ENCODE results near the gene MROH7. TPM values are rescaled to one million over a fixed set of nuclear protein-coding genes. Genes with fewer than 3 reads are reported as not detected.

The MROH7 gene
- total RNA-seq, 2 experiments from 2014 or later = 0.14 to 0.19 TPM

DNA sequence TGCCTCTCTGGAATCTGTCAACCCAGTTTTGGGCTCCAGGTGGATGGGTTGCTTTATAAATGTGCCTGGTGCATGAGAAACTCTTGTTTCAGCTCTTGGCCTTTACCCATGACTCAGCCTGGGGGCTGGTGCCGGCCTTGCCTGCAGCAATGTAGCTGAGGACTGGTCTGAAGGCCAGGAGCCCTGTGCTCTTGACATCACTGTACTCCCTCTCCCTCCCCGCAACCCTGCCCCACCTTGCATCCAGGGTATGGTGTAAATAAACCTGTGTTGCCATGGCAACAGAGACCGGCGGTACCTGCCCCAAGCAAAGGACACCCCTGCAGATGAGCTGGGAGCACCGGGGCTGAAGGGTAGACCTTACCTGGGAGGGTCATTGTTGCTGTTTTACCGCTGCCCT, 31.5 kb upstream of the MROH7 start:
- no peak for TF ChIP-seq CTCF (IDR thresholded peaks at IDR 0.05)
- Histone ChIP-seq H3K9me3 (ENCODE audit: control insufficient read depth in 1 of 2, insufficient read depth in 1 of 2, low read length in 2 of 2) (no peaks in the 10 kb centered on the region), H3K4me3 (ENCODE audit: low read length) (no peak overlapping the region), H3K4me1 (ENCODE audit: insufficient read depth, low read length) (peaks cover 1% of the 10 kb centered on the region), H3K27ac (ENCODE audit: low read depth in 1 of 2, low read length in 2 of 2) (no peak overlapping the region), H3K27me3 (ENCODE audit: control insufficient read depth in 1 of 2, insufficient read depth in 2 of 2, low read length in 2 of 2) (no peaks in the 10 kb centered on the region), H3K36me3 (ENCODE audit: insufficient read depth, low read length) (no peaks in the 10 kb centered on the region)
- ChIA-PET CTCF (no interaction called here), POLR2A (no interaction called here)
- intact Hi-C loops (cut with DNase I, micrococcal nuclease) = no loop called here
- no peak overlapping the region for H3K4me3 Mint-ChIP-seq
- H3K27ac Mint-ChIP-seq = no peak overlapping the region
- ATAC-seq (ENCODE audit: poor library complexity) (no peak), DNase-seq (no peak)
- H3K4me1 Mint-ChIP-seq (ENCODE audit: low read depth) = peaks cover 1% of the 10 kb centered on the region
- H3K36me3 Mint-ChIP-seq (ENCODE audit: low read depth) = no peaks in the 10 kb centered on the region
- H3K27me3 Mint-ChIP-seq = no peaks in the 10 kb centered on the region
- no peaks in the 10 kb centered on the region for H3K9me3 Mint-ChIP-seq

GRCh38 chr1:54610601-54611580, 30.7 kb upstream of the MROH7 start:
- intact Hi-C loops (cut with DNase I, micrococcal nuclease) = no loop called here
- CTCF ChIA-PET = no interaction called here

GRCh38 chr1:54611621-54612020, 30.0 kb upstream of the MROH7 start:
- Mint-ChIP-seq H3K27me3 (no peaks in the 10 kb centered on the region), H3K27ac (no peak overlapping the region), H3K9me3 (no peaks in the 10 kb centered on the region), H3K4me1 (ENCODE audit: low read depth) (no peaks in the 10 kb centered on the region), H3K36me3 (ENCODE audit: low read depth) (no peaks in the 10 kb centered on the region), H3K4me3 (no peak overlapping the region)
- CTCF ChIA-PET = interaction anchor here (0.6 kb wide), 1 partner anchor 64 kb away, joined by 3 read pairs; no protein-coding TSS in a partner anchor
- DNase-seq = no peak
- intact Hi-C loops (cut with DNase I, micrococcal nuclease) = no loop called here
- no peaks in the 10 kb centered on the region for H3K4me1 ChIP-seq (ENCODE audit: insufficient read depth, low read length)
- ATAC-seq (ENCODE audit: poor library complexity) = no peak
- H3K4me3 ChIP-seq (ENCODE audit: low read length) = no peak overlapping the region
- no peak overlapping the region for H3K27ac ChIP-seq (ENCODE audit: low read depth in 1 of 2, low read length in 2 of 2)
- POLR2A ChIA-PET = no interaction called here
- H3K36me3 ChIP-seq (ENCODE audit: insufficient read depth, low read length) = no peaks in the 10 kb centered on the region
- H3K9me3 ChIP-seq (ENCODE audit: control insufficient read depth in 1 of 2, insufficient read depth in 1 of 2, low read length in 2 of 2) = no peaks in the 10 kb centered on the region
- TF ChIP-seq CTCF (IDR thresholded peaks at IDR 0.05) = no peak
- no peaks in the 10 kb centered on the region for H3K27me3 ChIP-seq (ENCODE audit: control insufficient read depth in 1 of 2, insufficient read depth in 2 of 2, low read length in 2 of 2)

More at GRCh38 chr1:54610601-54611580, 30.7 kb upstream of the MROH7 start:
- no peaks in the 10 kb centered on the region for H3K36me3 ChIP-seq (ENCODE audit: insufficient read depth, low read length)
- no peak overlapping the region for H3K27ac ChIP-seq (ENCODE audit: low read depth in 1 of 2, low read length in 2 of 2)
- no peak overlapping the region for H3K27ac Mint-ChIP-seq
- H3K9me3 Mint-ChIP-seq = no peaks in the 10 kb centered on the region
- no peaks in the 10 kb centered on the region for H3K27me3 ChIP-seq (ENCODE audit: control insufficient read depth in 1 of 2, insufficient read depth in 2 of 2, low read length in 2 of 2)
- H3K4me3 ChIP-seq (ENCODE audit: low read length) = no peak overlapping the region
- ATAC-seq (ENCODE audit: poor library complexity) (no peak), DNase-seq (no peak)
- H3K4me1 Mint-ChIP-seq (ENCODE audit: low read depth) = no peaks in the 10 kb centered on the region
- H3K4me1 ChIP-seq (ENCODE audit: insufficient read depth, low read length) = no peaks in the 10 kb centered on the region
- no peaks in the 10 kb centered on the region for H3K9me3 ChIP-seq (ENCODE audit: control insufficient read depth in 1 of 2, insufficient read depth in 1 of 2, low read length in 2 of 2)
- no peaks in the 10 kb centered on the region for H3K27me3 Mint-ChIP-seq
- POLR2A ChIA-PET = no interaction called here
- no peak for TF ChIP-seq CTCF (IDR thresholded peaks at IDR 0.05)
- no peaks in the 10 kb centered on the region for H3K36me3 Mint-ChIP-seq (ENCODE audit: low read depth)
- no peak overlapping the region for H3K4me3 Mint-ChIP-seq
